Gastroesophageal sphincter (tissue), 4 donors: Measurements from ENCODE around the gene GRN. TPM values are rescaled to one million over a fixed set of nuclear protein-coding genes. Genes with fewer than 3 reads are reported as not detected.

Source experiments
- ATAC-seq: fragments of 150-250 bp; one replicate; pipeline ENCODE4 v1.9.1; 2016; ENCODE audit warnings: mild to moderate bottlenecking, moderate library complexity
- H3K27ac ChIP-seq, 4 donors: fragments of 200-600 bp; sonication (generic) in 3 of 4; 1 replicate in 3 of 4; 2 replicates in 1 of 4; pipeline ENCODE4 v1.5.1; 2016 to 2019
- H3K27me3 ChIP-seq: fragments of 200-600 bp; sonication (generic); one replicate; pipeline ENCODE4 v1.5.1; 2019
- H3K36me3 ChIP-seq, 2 donors: fragments of 200-600 bp; sonication (generic); one replicate each; pipeline ENCODE4 v1.5.1; 2019; ENCODE audit warnings: control low read depth in 1 of 2
- H3K4me1 ChIP-seq, 3 donors: fragments of 200-600 bp; sonication (generic); 1 replicate in 2 of 3; 2 replicates in 1 of 3; pipeline ENCODE4 v1.5.1; 2016 to 2019; ENCODE audit warnings: control low read depth in 2 of 3
- H3K4me3 ChIP-seq, 2 donors: fragments of 200-600 bp; sonication (generic); one replicate each; pipeline ENCODE4 v1.5.1; 2019; ENCODE audit warnings: mild to moderate bottlenecking in 1 of 2, moderate library complexity in 1 of 2
- H3K9me3 ChIP-seq, 3 donors: fragments of 200-600 bp; sonication (generic); one replicate each; pipeline ENCODE4 v1.5.1; 2017 to 2019; ENCODE audit warnings: control low read depth in 2 of 3
- CTCF ChIP-seq, 4 experiments: fragments of 200-600 bp in 2 of 4; fragments of 450-650 bp in 2 of 4; sonication (generic) in 1 of 4; IDR thresholded peaks; one replicate each; pipeline ENCODE4 v1.5.1; 2017 to 2019; ENCODE audit warnings: antibody characterized with exemption in 4 of 4, mild to moderate bottlenecking in 2 of 4, moderate library complexity in 2 of 4
- EP300 ChIP-seq: sonication (generic); formaldehyde crosslinking; IDR thresholded peaks from one replicate; pipeline ENCODE4 v1.6.1; 2017; ENCODE audit warnings: antibody characterized with exemption, mild to moderate bottlenecking
- POLR2A ChIP-seq, 2 donors: fragments of 450-650 bp; IDR thresholded peaks; one replicate each; pipeline ENCODE4 v1.6.1; 2017; ENCODE audit warnings: antibody characterized with exemption in 2 of 2, mild to moderate bottlenecking in 2 of 2, moderate library complexity in 1 of 2
- POLR2AphosphoS5 ChIP-seq: sonication (generic); formaldehyde crosslinking; IDR thresholded peaks from one replicate; pipeline ENCODE4 v1.6.1; 2017; ENCODE audit warnings: antibody characterized with exemption
- WGBS, 2 donors: methylation state at CpG; one replicate each; pipeline ENCODE4 v1.1.5; 2018; ENCODE audit warnings: low coverage in 1 of 2; 5-methylcytosine and 5-hydroxymethylcytosine counted together
- small RNA-seq, 4 donors: library from RNA; depleted of rRNA; stranded (forward); fragments of <200 nt; gene quantifications; one replicate each; pipeline ENCODE3, GENCODE V24; 2016
- total RNA-seq, 4 donors: library from RNA; depleted of rRNA; stranded (reverse); fragments of >200 nt; gene quantifications; one replicate each; pipeline ENCODE4 v1.1.0, GENCODE V29; 2016

Gene GRN
- total RNA-seq, 4 donors from 2014 or later, result 108 to 237 (median 182) TPM

- no peak for TF ChIP-seq EP300
- no peak for TF ChIP-seq POLR2A (IDR thresholded peaks at IDR 0.05)
- no peak for TF ChIP-seq CTCF (IDR thresholded peaks at IDR 0.05)
- TF ChIP-seq POLR2AphosphoS5, result no peak
- no peaks in the 10 kb centered on the region for H3K9me3 ChIP-seq
- H3K27me3 ChIP-seq, result no peaks in the 10 kb centered on the region
- ATAC-seq, result no peak
- no peaks in the 10 kb centered on the region for H3K4me1 ChIP-seq
- peaks cover 0 to 74% of the 10 kb centered on the region in 2 donors for H3K36me3 ChIP-seq
- H3K4me3 ChIP-seq, result no peak overlapping the region
- H3K27ac ChIP-seq, result no peak overlapping the region
- WGBS, 2 donors, result 91% methylated on average over 14 of the region's 41 CpGs; no CpG with 5 or more reads in 1 of the 2 donors
These were observed 53.9 kb downstream of the GRN start for GRCh38 chr17:44398692-44399691.

- TF ChIP-seq POLR2AphosphoS5 (no peak), POLR2A (IDR thresholded peaks at IDR 0.05) (no peak), EP300 (no peak), CTCF (IDR thresholded peaks at IDR 0.05) (peak in 3 of 4 experiments; percentile 30 to 42 (median 35))
- Histone ChIP-seq H3K27me3 (no peaks in the 10 kb centered on the region), H3K4me1 (no peaks in the 10 kb centered on the region), H3K27ac (no peak overlapping the region), H3K9me3 (no peaks in the 10 kb centered on the region), H3K36me3 (peaks cover 0 to 87% of the 10 kb centered on the region in 2 donors), H3K4me3 (no peak overlapping the region)
- 72 to 100% methylated on average over 2 to 3 of the region's 3 CpGs for WGBS, 2 donors
- no peak for ATAC-seq
These were observed 55.2 kb downstream of the GRN start for GRCh38 chr17:44400226-44400847.

Small RNA genes within 50 kb of the gene (small RNA-seq; reads per million reads assigned to genes)
- gene RF00012, result 0 reads per million in 4 donors
- gene RNU6-453P, result 0 to 0.26 (median 0.21) reads per million in 4 donors

Other genes with a start within 250 kb of the GRN start
- 100 to 1,000 TPM in 2 of 4 donors, 10 to 100 TPM in 2; 78.1 to 152 (median 112) TPM for gene HDAC5, start 221.7 kb upstream of the GRN start, total RNA-seq
- 1 to 10 TPM in 2 of 4 donors, under 1 TPM in 1, not detected in 1; 0.81 to 1.5 (median 1.3) TPM for gene HROB, start 203.4 kb upstream of the GRN start, total RNA-seq
- 1 to 10 TPM; 1.8 to 6.9 (median 3.9) TPM for gene ASB16, start 174.6 kb upstream of the GRN start, total RNA-seq
- gene TMUB2, start 158.3 kb upstream of the GRN start, total RNA-seq, result 10 to 100 TPM; 28.3 to 36.1 (median 29.8) TPM
- 10 to 100 TPM; 33.2 to 63.0 (median 49.0) TPM for gene ATXN7L3, start 145.4 kb upstream of the GRN start, total RNA-seq
- gene UBTF, start 125.6 kb upstream of the GRN start, total RNA-seq, result 10 to 100 TPM; 55.6 to 85.5 (median 60.4) TPM
- under 1 TPM in 3 of 4 donors, not detected in 1; 0.08 to 0.54 (median 0.45) TPM for gene SLC4A1, start 77.2 kb upstream of the GRN start, total RNA-seq
- gene RUNDC3A, start 36.7 kb upstream of the GRN start, total RNA-seq, result 1 to 10 TPM in 1 of 4 donors, under 1 TPM in 2, not detected in 1; 0.54 to 1.5 (median 0.69) TPM
- 10 to 100 TPM; 36.2 to 61.8 (median 49.2) TPM for gene SLC25A39, start 20.5 kb upstream of the GRN start, total RNA-seq
- 1 to 10 TPM in 2 of 4 donors, under 1 TPM in 1, not detected in 1; 0.50 to 3.0 (median 2.3) TPM for gene FAM171A2, start 18.6 kb downstream of the GRN start, total RNA-seq
- gene ITGA2B, start 44.3 kb downstream of the GRN start, total RNA-seq, result 1 to 10 TPM in 1 of 4 donors, under 1 TPM in 2, not detected in 1; 0.31 to 1.2 (median 0.45) TPM
- 10 to 100 TPM; 21.8 to 54.6 (median 33.9) TPM for gene GPATCH8, start 158.1 kb downstream of the GRN start, total RNA-seq
- 1 to 10 TPM; 1.5 to 2.7 (median 1.6) TPM for gene FZD2, start 212.2 kb downstream of the GRN start, total RNA-seq